Loucy (cell line): ENCODE measurements around the gene DLG2.

Source experiments
- CTCF ChIP-seq: fragments of 200-600 bp; sonication (generic); conservative IDR thresholded peaks from 2 replicates; pipeline ENCODE4 v1.5.1; 2014; ENCODE audit warnings: mild to moderate bottlenecking, antibody characterized with exemption, low read length
- EZH2phosphoT487 ChIP-seq: fragments of 200-600 bp; IDR thresholded peaks from 2 replicates; pipeline ENCODE4 v1.6.1; 2018; ENCODE audit warnings: antibody characterized with exemption, mild to moderate bottlenecking, moderate library complexity, borderline replicate concordance

- no peak for TF ChIP-seq CTCF
- TF ChIP-seq EZH2phosphoT487, result no peak
Observed at GRCh38 chr11:84514436-84514835, 1112.7 kb downstream of the DLG2 start.
